ENCODE data around the gene TUG1.
A peak's percentile ranks its signal among the peaks of the same experiment; 100 is the strongest.

Gene TUG1

DNA sequence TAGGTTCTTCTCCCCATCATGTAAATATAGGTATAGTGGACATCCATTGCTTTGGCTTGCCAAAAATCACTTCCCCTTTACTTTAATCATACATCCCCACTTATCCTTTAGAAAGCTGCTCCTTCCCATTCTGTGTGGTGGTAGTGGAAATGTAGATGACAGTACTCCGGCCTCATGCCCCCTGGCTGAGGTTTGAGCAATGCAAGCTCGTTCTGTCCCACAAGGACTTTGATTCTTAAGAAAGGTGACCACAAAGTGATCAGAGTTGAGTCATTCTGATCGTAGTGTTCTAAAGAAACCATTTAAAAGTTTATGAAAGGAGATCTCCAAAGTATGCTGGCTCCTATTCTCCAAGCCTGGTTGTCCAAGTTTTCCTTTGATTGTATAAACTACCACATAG is 10.9 kb downstream of the TUG1 start:
- no peak overlapping the region for H3K27ac ChIP-seq
- DNase-seq: no peak
- H3K27me3 ChIP-seq (replicated peaks): no peaks in the 10 kb centered on the region
- H3K4me3 ChIP-seq (ENCODE audit: low read depth, low read length): no peak overlapping the region
- peaks cover 8% of the 10 kb centered on the region for H3K36me3 ChIP-seq (replicated peaks)
- TF ChIP-seq, protein P1, sequence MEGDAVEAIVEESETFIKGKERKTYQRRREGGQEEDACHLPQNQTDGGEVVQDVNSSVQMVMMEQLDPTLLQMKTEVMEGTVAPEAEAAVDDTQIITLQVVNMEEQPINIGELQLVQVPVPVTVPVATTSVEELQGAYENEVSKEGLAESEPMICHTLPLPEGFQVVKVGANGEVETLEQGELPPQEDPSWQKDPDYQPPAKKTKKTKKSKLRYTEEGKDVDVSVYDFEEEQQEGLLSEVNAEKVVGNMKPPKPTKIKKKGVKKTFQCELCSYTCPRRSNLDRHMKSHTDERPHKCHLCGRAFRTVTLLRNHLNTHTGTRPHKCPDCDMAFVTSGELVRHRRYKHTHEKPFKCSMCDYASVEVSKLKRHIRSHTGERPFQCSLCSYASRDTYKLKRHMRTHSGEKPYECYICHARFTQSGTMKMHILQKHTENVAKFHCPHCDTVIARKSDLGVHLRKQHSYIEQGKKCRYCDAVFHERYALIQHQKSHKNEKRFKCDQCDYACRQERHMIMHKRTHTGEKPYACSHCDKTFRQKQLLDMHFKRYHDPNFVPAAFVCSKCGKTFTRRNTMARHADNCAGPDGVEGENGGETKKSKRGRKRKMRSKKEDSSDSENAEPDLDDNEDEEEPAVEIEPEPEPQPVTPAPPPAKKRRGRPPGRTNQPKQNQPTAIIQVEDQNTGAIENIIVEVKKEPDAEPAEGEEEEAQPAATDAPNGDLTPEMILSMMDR (IDR thresholded peaks at IDR 0.05; ENCODE audit: low read depth, low read length, missing control alignments): peak; percentile 6
- in situ Hi-C loops (cut with HindIII; ENCODE audit: low pct_ligation_motif_present, low sequenced_read_pairs): no loop called here

DNA sequence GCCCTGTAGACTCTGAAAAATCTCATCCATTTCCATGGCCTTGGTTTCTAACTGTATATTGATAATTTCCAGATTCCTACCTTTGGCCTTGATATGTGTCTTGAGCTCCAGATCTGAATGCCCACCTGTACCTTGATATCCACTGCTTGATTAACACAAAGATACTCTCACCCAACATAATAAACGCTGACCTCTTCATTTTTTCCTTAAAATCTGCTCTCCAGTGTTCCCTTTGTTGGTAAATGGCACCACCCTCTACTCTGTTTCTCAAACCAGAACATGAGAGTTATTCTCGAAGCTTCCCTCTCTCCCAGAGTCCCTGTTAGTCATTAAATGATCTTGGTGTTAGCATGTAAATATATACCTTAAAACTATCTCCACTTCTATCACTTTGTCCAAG is 13.4 kb downstream of the TUG1 start:
- no peak overlapping the region for H3K27ac ChIP-seq
- no peaks in the 10 kb centered on the region for H3K27me3 ChIP-seq (replicated peaks)
- TF ChIP-seq, protein P1 (IDR thresholded peaks at IDR 0.05; ENCODE audit: low read depth, low read length, missing control alignments): no peak
- H3K36me3 ChIP-seq (replicated peaks): no peaks in the 10 kb centered on the region
- in situ Hi-C loops (cut with HindIII; ENCODE audit: low pct_ligation_motif_present, low sequenced_read_pairs): no loop called here
- no peak for DNase-seq
- H3K4me3 ChIP-seq (ENCODE audit: low read depth, low read length): no peak overlapping the region

DNA sequence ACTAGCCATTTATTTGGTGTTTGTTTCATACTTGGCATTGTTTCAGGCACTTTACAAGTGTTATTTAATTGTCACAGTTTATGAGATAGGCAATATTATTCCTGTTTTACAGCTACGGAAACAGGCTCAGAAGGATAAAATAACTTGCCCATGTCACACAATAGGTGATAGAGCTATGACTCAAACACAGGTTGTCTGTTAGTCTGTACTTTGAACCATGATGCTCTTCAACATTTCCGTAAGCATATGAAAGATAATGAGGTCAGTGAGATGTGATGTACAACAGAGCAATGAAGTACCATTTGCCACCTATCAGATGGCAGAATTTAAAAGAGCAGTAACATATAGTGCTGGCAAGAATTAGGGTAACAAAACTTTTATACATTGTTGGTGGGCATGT is 15.3 kb downstream of the TUG1 start:
- in situ Hi-C loops (cut with HindIII; ENCODE audit: low pct_ligation_motif_present, low sequenced_read_pairs): no loop called here
- TF ChIP-seq, protein P1 (IDR thresholded peaks at IDR 0.05; ENCODE audit: low read depth, low read length, missing control alignments): no peak
- Histone ChIP-seq H3K27me3 (replicated peaks) (no peaks in the 10 kb centered on the region), H3K36me3 (replicated peaks) (no peaks in the 10 kb centered on the region), H3K4me3 (ENCODE audit: low read depth, low read length) (no peak overlapping the region), H3K27ac (no peak overlapping the region)
- DNase-seq: no peak

DNA sequence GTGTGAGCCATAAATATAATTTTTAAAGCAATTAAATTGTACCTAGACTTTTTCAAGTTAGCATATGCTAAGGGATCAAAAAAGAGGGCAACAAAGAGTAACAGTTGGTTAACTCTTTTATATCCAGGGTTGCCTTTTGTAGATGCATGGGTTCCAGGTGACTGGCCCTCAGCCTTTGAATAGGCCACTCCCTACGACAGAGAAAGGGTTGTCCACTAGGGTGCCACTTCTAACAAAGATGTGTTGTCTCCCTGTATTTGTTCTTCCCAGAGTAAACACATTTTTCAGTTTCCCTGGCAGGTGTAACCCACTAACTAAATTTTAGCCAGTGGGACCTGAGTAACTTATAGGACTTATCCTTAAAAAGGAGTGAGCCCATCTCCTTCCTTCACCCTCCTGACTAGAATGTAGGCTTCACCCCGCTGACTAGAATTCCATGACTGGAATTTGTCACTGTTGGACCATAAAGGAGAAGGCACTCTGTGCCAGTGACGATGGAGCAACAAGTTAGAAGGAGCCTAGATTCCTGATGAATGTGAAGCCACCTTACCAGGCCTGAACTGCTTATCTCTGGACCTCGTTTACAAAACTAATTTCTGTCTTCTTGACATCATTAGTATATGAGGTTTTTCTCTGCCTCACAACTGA is 16.6 kb downstream of the TUG1 start:
- Histone ChIP-seq H3K27ac (no peak overlapping the region), H3K27me3 (replicated peaks) (no peaks in the 10 kb centered on the region), H3K36me3 (replicated peaks) (no peaks in the 10 kb centered on the region), H3K4me3 (ENCODE audit: low read depth, low read length) (no peak overlapping the region)
- in situ Hi-C loops (cut with HindIII; ENCODE audit: low pct_ligation_motif_present, low sequenced_read_pairs): no loop called here
- TF ChIP-seq, protein P1 (IDR thresholded peaks at IDR 0.05; ENCODE audit: low read depth, low read length, missing control alignments): no peak
- no peak for DNase-seq

DNA sequence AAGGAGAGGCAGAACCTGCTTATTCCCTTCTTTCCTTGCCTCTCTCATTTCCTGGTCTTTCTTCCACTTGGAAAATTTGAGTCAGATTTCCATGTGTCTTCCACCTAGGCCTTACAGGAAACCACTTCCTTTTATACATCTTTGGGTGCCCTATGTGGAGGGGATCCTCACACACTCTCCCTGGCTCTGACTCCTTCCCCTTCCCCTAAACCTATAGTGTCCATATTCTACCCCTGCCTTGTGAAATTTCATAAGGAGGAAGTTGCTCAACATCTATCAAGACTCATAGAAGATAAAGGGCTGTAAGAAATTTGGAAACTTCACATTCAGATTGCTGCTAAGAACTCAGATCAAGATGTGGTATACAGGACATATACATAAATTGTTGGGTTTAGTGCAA is 20.4 kb downstream of the TUG1 start:
- no peaks in the 10 kb centered on the region for H3K36me3 ChIP-seq (replicated peaks)
- in situ Hi-C loops (cut with HindIII; ENCODE audit: low pct_ligation_motif_present, low sequenced_read_pairs): no loop called here

More for the DNA sequence above, 20.4 kb downstream of the TUG1 start:
- H3K27me3 ChIP-seq (replicated peaks): no peaks in the 10 kb centered on the region
- no peak overlapping the region for H3K27ac ChIP-seq
- no peak for DNase-seq
- H3K4me3 ChIP-seq (ENCODE audit: low read depth, low read length): no peak overlapping the region
- TF ChIP-seq, protein P1 (IDR thresholded peaks at IDR 0.05; ENCODE audit: low read depth, low read length, missing control alignments): no peak
